ENCODE data around the gene UHMK1.

DNA sequence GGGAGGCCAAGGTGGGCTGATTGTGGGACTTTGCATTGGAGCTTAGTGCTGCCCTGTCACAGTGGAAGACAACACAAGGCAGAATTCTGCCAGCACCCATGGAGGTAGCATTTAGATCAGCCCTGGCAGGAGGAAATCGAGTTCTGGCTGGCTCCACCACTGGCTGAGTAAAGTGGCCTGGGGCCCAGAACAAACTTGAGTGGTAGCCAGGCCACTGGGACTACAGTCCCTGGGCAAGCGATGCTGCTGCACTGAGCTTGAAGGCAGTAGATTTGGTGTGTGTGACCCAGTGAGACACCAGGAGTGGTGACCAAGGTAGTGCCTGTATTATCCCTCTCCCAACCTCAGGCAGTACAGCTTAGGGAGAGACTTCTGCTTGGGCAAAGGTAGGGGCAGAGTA lies 22.5 kb upstream of the UHMK1 start:
- TF ChIP-seq EGR1 (IDR thresholded peaks at IDR 0.05; ENCODE audit: low read depth) (no peak), ATF3 (IDR thresholded peaks at IDR 0.05) (no peak), YY1 (IDR thresholded peaks at IDR 0.05; ENCODE audit: extremely low read depth, insufficient replicate concordance, low read depth, low read length) (no peak), POLR2A (IDR thresholded peaks at IDR 0.05; ENCODE audit: borderline replicate concordance, extremely low read depth, insufficient read depth, insufficient read length) (no peak), POLR2AphosphoS5 (IDR thresholded peaks at IDR 0.05; ENCODE audit: low read depth, low read length) (no peak), SRF (IDR thresholded peaks at IDR 0.05; ENCODE audit: low read depth) (no peak), CEBPB (IDR thresholded peaks at IDR 0.05; ENCODE audit: low read depth) (no peak), TCF7L2 (IDR thresholded peaks at IDR 0.05; ENCODE audit: borderline replicate concordance, extremely low read depth, insufficient read depth, insufficient read length) (no peak), EZH2phosphoT487 (IDR thresholded peaks at IDR 0.05; ENCODE audit: borderline replicate concordance) (no peak), SP1 (IDR thresholded peaks at IDR 0.05; ENCODE audit: low read depth) (no peak), ZNF274 (IDR thresholded peaks at IDR 0.05; ENCODE audit: low read depth, low read length) (no peak), REST (IDR thresholded peaks at IDR 0.05; ENCODE audit: low read depth) (no peak)
- TF ChIP-seq, protein P1, sequence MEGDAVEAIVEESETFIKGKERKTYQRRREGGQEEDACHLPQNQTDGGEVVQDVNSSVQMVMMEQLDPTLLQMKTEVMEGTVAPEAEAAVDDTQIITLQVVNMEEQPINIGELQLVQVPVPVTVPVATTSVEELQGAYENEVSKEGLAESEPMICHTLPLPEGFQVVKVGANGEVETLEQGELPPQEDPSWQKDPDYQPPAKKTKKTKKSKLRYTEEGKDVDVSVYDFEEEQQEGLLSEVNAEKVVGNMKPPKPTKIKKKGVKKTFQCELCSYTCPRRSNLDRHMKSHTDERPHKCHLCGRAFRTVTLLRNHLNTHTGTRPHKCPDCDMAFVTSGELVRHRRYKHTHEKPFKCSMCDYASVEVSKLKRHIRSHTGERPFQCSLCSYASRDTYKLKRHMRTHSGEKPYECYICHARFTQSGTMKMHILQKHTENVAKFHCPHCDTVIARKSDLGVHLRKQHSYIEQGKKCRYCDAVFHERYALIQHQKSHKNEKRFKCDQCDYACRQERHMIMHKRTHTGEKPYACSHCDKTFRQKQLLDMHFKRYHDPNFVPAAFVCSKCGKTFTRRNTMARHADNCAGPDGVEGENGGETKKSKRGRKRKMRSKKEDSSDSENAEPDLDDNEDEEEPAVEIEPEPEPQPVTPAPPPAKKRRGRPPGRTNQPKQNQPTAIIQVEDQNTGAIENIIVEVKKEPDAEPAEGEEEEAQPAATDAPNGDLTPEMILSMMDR (IDR thresholded peaks at IDR 0.05 in 2 of 3, conservative IDR thresholded peaks at IDR 0.05 in 1 of 3; ENCODE audit: borderline replicate concordance in 1 of 3, insufficient read depth in 1 of 3, low read depth in 2 of 3, low read length in 2 of 3): no peak

Data from HCT116 (cell line).